Measurements from ENCODE around the gene TATDN3.

DNA sequence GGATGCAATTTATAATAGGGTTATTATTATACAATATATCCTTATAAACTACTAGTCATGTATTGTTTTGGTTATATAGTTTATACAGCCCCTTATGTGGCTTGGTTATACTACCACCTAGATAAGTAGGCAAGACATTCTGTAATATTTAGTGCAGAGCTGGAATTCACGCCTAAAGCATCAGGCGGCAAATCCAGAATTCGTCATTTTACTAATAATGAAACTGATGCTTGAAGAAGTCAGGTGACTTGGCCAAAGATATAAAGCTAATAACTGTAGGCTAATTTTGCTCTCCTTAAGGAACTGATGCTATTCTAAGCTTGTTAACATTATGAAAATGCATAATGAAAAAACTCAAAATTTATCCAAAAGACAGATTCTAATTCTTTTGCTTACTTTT is 10.9 kb upstream of the TATDN3 start:
- TF ChIP-seq, protein P1, sequence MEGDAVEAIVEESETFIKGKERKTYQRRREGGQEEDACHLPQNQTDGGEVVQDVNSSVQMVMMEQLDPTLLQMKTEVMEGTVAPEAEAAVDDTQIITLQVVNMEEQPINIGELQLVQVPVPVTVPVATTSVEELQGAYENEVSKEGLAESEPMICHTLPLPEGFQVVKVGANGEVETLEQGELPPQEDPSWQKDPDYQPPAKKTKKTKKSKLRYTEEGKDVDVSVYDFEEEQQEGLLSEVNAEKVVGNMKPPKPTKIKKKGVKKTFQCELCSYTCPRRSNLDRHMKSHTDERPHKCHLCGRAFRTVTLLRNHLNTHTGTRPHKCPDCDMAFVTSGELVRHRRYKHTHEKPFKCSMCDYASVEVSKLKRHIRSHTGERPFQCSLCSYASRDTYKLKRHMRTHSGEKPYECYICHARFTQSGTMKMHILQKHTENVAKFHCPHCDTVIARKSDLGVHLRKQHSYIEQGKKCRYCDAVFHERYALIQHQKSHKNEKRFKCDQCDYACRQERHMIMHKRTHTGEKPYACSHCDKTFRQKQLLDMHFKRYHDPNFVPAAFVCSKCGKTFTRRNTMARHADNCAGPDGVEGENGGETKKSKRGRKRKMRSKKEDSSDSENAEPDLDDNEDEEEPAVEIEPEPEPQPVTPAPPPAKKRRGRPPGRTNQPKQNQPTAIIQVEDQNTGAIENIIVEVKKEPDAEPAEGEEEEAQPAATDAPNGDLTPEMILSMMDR (IDR thresholded peaks at IDR 0.05; ENCODE audit: low read length): no peak
- TF ChIP-seq EZH2 (IDR thresholded peaks at IDR 0.05; ENCODE audit: borderline replicate concordance, low read length): no peak
